OCI-LY1 (cell line): Measurements from ENCODE around the gene DLG5.

Source experiments
- H2AFZ ChIP-seq: fragments of 200-600 bp; sonication (generic), shearing (Covaris generic); 2 replicates; pipeline ENCODE4 v1.6.0; 2014; ENCODE audit warnings: antibody characterized with exemption, mild to moderate bottlenecking, low read length
- H3F3A ChIP-seq: fragments of 200-600 bp; sonication (generic), shearing (Covaris generic); 2 replicates; pipeline ENCODE4 v1.6.0; 2014; ENCODE audit warnings: mild to moderate bottlenecking, antibody characterized with exemption, low read length, moderate library complexity; ENCODE audit not compliant: insufficient read depth
- H3K27ac ChIP-seq: fragments of 200-600 bp; sonication (generic); 2 replicates; pipeline ENCODE4 v1.5.1; 2014; ENCODE audit warnings: low read length, mixed run types, mild to moderate bottlenecking, low read depth; ENCODE audit not compliant: poor library complexity, severe bottlenecking
- H3K27me3 ChIP-seq: fragments of 200-600 bp; sonication (generic); 2 replicates; pipeline ENCODE4 v1.6.0; 2014; ENCODE audit warnings: antibody characterized with exemption, mild to moderate bottlenecking, low read length, moderate library complexity; ENCODE audit not compliant: insufficient read depth
- H3K36me3 ChIP-seq: fragments of 200-600 bp; sonication (generic); 2 replicates; pipeline ENCODE4 v1.6.1; 2014; ENCODE audit warnings: mild to moderate bottlenecking, antibody characterized with exemption, low read length, moderate library complexity, mixed read lengths; ENCODE audit not compliant: insufficient read depth
- H3K4me1 ChIP-seq: fragments of 200-600 bp; sonication (generic); 2 replicates; pipeline ENCODE4 v1.5.1; 2014; ENCODE audit warnings: mild to moderate bottlenecking, low read length, moderate library complexity; ENCODE audit not compliant: insufficient read depth, severe bottlenecking
- H3K4me2 ChIP-seq: fragments of 200-600 bp; sonication (generic), shearing (Covaris generic); 2 replicates; pipeline ENCODE4 v1.6.1; 2014; ENCODE audit warnings: low read length
- H3K4me3 ChIP-seq: fragments of 200-600 bp; sonication (generic); 2 replicates; pipeline ENCODE4 v1.5.1; 2014; ENCODE audit warnings: low read length, low read depth, mild to moderate bottlenecking, mixed read lengths; ENCODE audit not compliant: poor library complexity, severe bottlenecking
- H3K79me2 ChIP-seq: fragments of 200-600 bp; shearing (Covaris generic); 2 replicates; pipeline ENCODE4 v1.6.1; 2016; ENCODE audit warnings: mixed run types, low read length, mixed read lengths; ENCODE audit not compliant: insufficient read depth
- H3K9ac ChIP-seq: fragments of 200-600 bp; sonication (generic), shearing (Covaris generic); 2 replicates; pipeline ENCODE4 v1.6.1; 2014; ENCODE audit warnings: mild to moderate bottlenecking, low read length, mixed read lengths
- H3K9me2 ChIP-seq: fragments of 200-600 bp; sonication (generic), shearing (Covaris generic); 2 replicates; pipeline ENCODE4 v1.6.1; 2014; ENCODE audit warnings: low read depth, mild to moderate bottlenecking, low read length, mixed read lengths
- H3K9me3 ChIP-seq: fragments of 200-600 bp; shearing (Covaris generic); 2 replicates; pipeline ENCODE4 v1.6.1; 2014; ENCODE audit warnings: low read length, mixed read lengths
- H4K20me1 ChIP-seq: fragments of 200-600 bp; sonication (generic), shearing (Covaris generic); 2 replicates; pipeline ENCODE4 v1.6.0; 2016; ENCODE audit warnings: mild to moderate bottlenecking, low read length; ENCODE audit not compliant: insufficient read depth
- CTCF ChIP-seq: fragments of 200-600 bp; sonication (generic), shearing (Covaris generic); IDR thresholded peaks from 2 replicates; pipeline ENCODE4 v1.5.1; 2017; ENCODE audit warnings: mild to moderate bottlenecking, antibody characterized with exemption, low read length, moderate library complexity, mixed read lengths
- EZH2 ChIP-seq: fragments of 200-600 bp; sonication (generic), shearing (Covaris generic); IDR thresholded peaks from 2 replicates; pipeline ENCODE4 v1.8.0; 2017; ENCODE audit warnings: borderline replicate concordance, mixed run types, mild to moderate bottlenecking, antibody characterized with exemption, low read length, moderate library complexity, mixed read lengths

Gene DLG5

GRCh38 chr10:77821036-77821435 lies 105.5 kb downstream of the DLG5 start:
- Histone ChIP-seq H3K4me3 (no peak overlapping the region), H3K4me2 (no peak overlapping the region), H3K9me3 (no peaks in the 10 kb centered on the region), H3K27me3 (0 out of 2 replicates have a peak, but pooled peaks cover 7% of the 10 kb centered on the region), H3K79me2 (no peaks in the 10 kb centered on the region), H3K9ac (no peak overlapping the region), H3K27ac (no peak overlapping the region), H3F3A (no peaks in the 10 kb centered on the region), H4K20me1 (no peaks in the 10 kb centered on the region), H2AFZ (no peak overlapping the region), H3K36me3 (no peaks in the 10 kb centered on the region), H3K4me1 (no peaks in the 10 kb centered on the region), H3K9me2 (no peaks in the 10 kb centered on the region)
- no peak for TF ChIP-seq CTCF
- no peak for TF ChIP-seq EZH2

- no peak overlapping the region for H2AFZ ChIP-seq
- no peak overlapping the region for H3K4me2 ChIP-seq
- H3K79me2 ChIP-seq = no peaks in the 10 kb centered on the region
- no peak overlapping the region for H3K9ac ChIP-seq
- no peaks in the 10 kb centered on the region for H4K20me1 ChIP-seq
- H3F3A ChIP-seq = no peaks in the 10 kb centered on the region
- H3K9me3 ChIP-seq = no peaks in the 10 kb centered on the region
- TF ChIP-seq EZH2 = no peak
- no peak for TF ChIP-seq CTCF
- H3K4me3 ChIP-seq = no peak overlapping the region
- no peak overlapping the region for H3K27ac ChIP-seq
- H3K9me2 ChIP-seq = no peaks in the 10 kb centered on the region
- 0 out of 2 replicates have a peak, but pooled peaks cover 7% of the 10 kb centered on the region for H3K27me3 ChIP-seq
- H3K4me1 ChIP-seq = no peaks in the 10 kb centered on the region
- H3K36me3 ChIP-seq = no peaks in the 10 kb centered on the region
Measured at GRCh38 chr10:77820349-77820748, 106.2 kb downstream of the DLG5 start.

- H3F3A ChIP-seq = no peaks in the 10 kb centered on the region
- no peak overlapping the region for H3K27ac ChIP-seq
- H3K4me1 ChIP-seq = no peaks in the 10 kb centered on the region
- H3K27me3 ChIP-seq = 0 out of 2 replicates have a peak, but pooled peaks cover 7% of the 10 kb centered on the region
- TF ChIP-seq EZH2 = no peak
- no peak for TF ChIP-seq CTCF
- H3K79me2 ChIP-seq = no peaks in the 10 kb centered on the region
- no peaks in the 10 kb centered on the region for H4K20me1 ChIP-seq
- H3K36me3 ChIP-seq = no peaks in the 10 kb centered on the region
- no peak overlapping the region for H2AFZ ChIP-seq
- no peaks in the 10 kb centered on the region for H3K9me3 ChIP-seq
- H3K4me3 ChIP-seq = no peak overlapping the region
- no peaks in the 10 kb centered on the region for H3K9me2 ChIP-seq
- no peak overlapping the region for H3K4me2 ChIP-seq
- no peak overlapping the region for H3K9ac ChIP-seq
Measured at GRCh38 chr10:77819210-77820112, 107.1 kb downstream of the DLG5 start.
